HCT116 (cell line): Measurements from ENCODE around the gene CTSZ. TPM values are rescaled to one million over a fixed set of nuclear protein-coding genes. Genes with fewer than 3 reads are reported as not detected.
"Not testable (repeated sequence)": the region's sequence is repeated elsewhere in the genome, so short reads cannot be mapped to it uniquely, and the experiment has no call there.

Experiments used
- ATAC-seq: fragments of 200-7000 bp; cut with Tn5 transposase; 2 replicates; pipeline ENCODE4 v1.9.1; 2020; ENCODE audit warnings: mild to moderate bottlenecking, moderate library complexity
- BruUV-seq: library from RNA; stranded (reverse); fragments of 400-500 nt; replicated peaks from 2 replicates; lab custom pipeline; 2021; lab: Mats Ljungman, UMichigan
- CTCF ChIA-PET: fragments of 300-600 bp; sonication (Branson Sonifier 250); formaldehyde crosslinking; loops from one replicate; lab custom pipeline; 2021; ENCODE audit warnings: antibody characterized with exemption; lab: Charles Lee
- POLR2A ChIA-PET: fragments of 300-600, 350-600 bp; sonication (Branson Sonifier 250); formaldehyde crosslinking; loops from one replicate; lab custom pipeline; 2021; ENCODE audit warnings: antibody characterized with exemption; lab: Charles Lee
- RAD21 ChIA-PET, 2 experiments: fragments of 300-600 bp; sonication (Branson Sonifier 250); formaldehyde crosslinking; loops; one replicate each; lab custom pipeline; 2023; ENCODE audit warnings: low total read pairs in 2 of 2; ENCODE audit not compliant: uncharacterized antibody in 2 of 2, unreplicated experiment in 2 of 2, low non-redundant PET in 1 of 2; lab: Charles Lee
- DNase-seq: peaks from one replicate; pipeline ENCODE4 v3.0.0-alpha.2; 2010; ENCODE audit warnings: low read depth, low spot score
- H2AFZ ChIP-seq: fragments of 200-600 bp; shearing (Covaris generic), sonication (generic); 2 replicates; pipeline ENCODE4 v1.6.1; 2017; ENCODE audit warnings: low read depth, mixed run types, mixed read lengths, antibody characterized with exemption, low read length; ENCODE audit not compliant: poor library complexity, severe bottlenecking
- H3K27ac ChIP-seq: 2 replicates; pipeline ENCODE4 v1.5.1; 2012; ENCODE audit warnings: low read depth, low read length
- H3K27me3 ChIP-seq: fragments of 200-600 bp; sonication (generic); 2 replicates; pipeline ENCODE4 v1.6.1; 2016; ENCODE audit warnings: mixed run types, low read length, mixed read lengths; ENCODE audit not compliant: insufficient read depth
- H3K36me3 ChIP-seq, 2 experiments: fragments of 200-500 bp in 1 of 2; fragments of 200-600 bp in 1 of 2; sonication (Bioruptor generic) in 1 of 2; sonication (generic) in 1 of 2; 2 replicates each; pipeline versions ENCODE4 v1.5.1 to v1.6.1; 2014 to 2016; ENCODE audit warnings: low read length in 2 of 2, inconsistent platforms in 1 of 2, mixed read lengths in 1 of 2, mixed run types in 1 of 2; ENCODE audit not compliant: insufficient read depth in 2 of 2, control insufficient read depth in 1 of 2
- H3K4me1 ChIP-seq, 2 experiments: fragments of 200-600 bp in 1 of 2; sonication (generic) in 1 of 2; 2 replicates each; pipeline versions ENCODE4 v1.5.1 to v1.6.1; 2012 to 2017; ENCODE audit warnings: low read length in 2 of 2, inconsistent platforms in 1 of 2, mild to moderate bottlenecking in 1 of 2, mixed read lengths in 1 of 2, mixed run types in 1 of 2, moderate library complexity in 1 of 2; ENCODE audit not compliant: insufficient read depth in 2 of 2, control insufficient read depth in 1 of 2
- H3K4me2 ChIP-seq: fragments of 200-600 bp; sonication (generic); 2 replicates; pipeline ENCODE4 v1.6.1; 2017; ENCODE audit warnings: mixed run types, low read length, mixed read lengths
- H3K4me3 ChIP-seq, 2 experiments: fragments of 200-600 bp in 1 of 2; sonication (generic) in 1 of 2; replicated peaks in 1 of 2; 2 replicates each; pipeline ENCODE4 v1.5.1; 2011 to 2016; ENCODE audit warnings: low read length in 2 of 2, control low read depth in 1 of 2, low read depth in 1 of 2, mild to moderate bottlenecking in 1 of 2, mixed read lengths in 1 of 2, mixed run types in 1 of 2
- H3K79me2 ChIP-seq: fragments of 200-600 bp; sonication (generic); 2 replicates; pipeline ENCODE4 v1.6.1; 2017; ENCODE audit warnings: mild to moderate bottlenecking, mixed run types, low read length, moderate library complexity, mixed read lengths; ENCODE audit not compliant: insufficient read depth
- H3K9ac ChIP-seq: fragments of 200-600 bp; sonication (generic); 2 replicates; pipeline ENCODE4 v1.6.1; 2016; ENCODE audit warnings: low read length, mixed read lengths
- H3K9me2 ChIP-seq: fragments of 200-600 bp; sonication (generic), shearing (Covaris generic); 2 replicates; pipeline ENCODE4 v1.6.1; 2017; ENCODE audit warnings: mixed run types, mild to moderate bottlenecking, moderate library complexity; ENCODE audit not compliant: insufficient read depth
- H3K9me3 ChIP-seq, 2 experiments: fragments of 200-500 bp in 1 of 2; fragments of 200-600 bp in 1 of 2; sonication (Bioruptor generic) in 1 of 2; sonication (generic) in 1 of 2; 2 replicates each; pipeline ENCODE4 v1.6.1; 2014 to 2017; ENCODE audit warnings: low read length in 2 of 2, mixed read lengths in 2 of 2, inconsistent platforms in 1 of 2, low read depth in 1 of 2, mild to moderate bottlenecking in 1 of 2, mixed run types in 1 of 2, moderate library complexity in 1 of 2; ENCODE audit not compliant: control insufficient read depth in 1 of 2, insufficient read depth in 1 of 2
- H4K20me1 ChIP-seq: fragments of 200-600 bp; sonication (generic), shearing (Covaris generic); 2 replicates; pipeline ENCODE4 v1.6.1; 2017; ENCODE audit warnings: mixed run types, mild to moderate bottlenecking, moderate library complexity; ENCODE audit not compliant: insufficient read depth
- ATF3 ChIP-seq: IDR thresholded peaks from 2 replicates; pipeline ENCODE4 v1.6.1; 2012
- EGR1 ChIP-seq: IDR thresholded peaks from 2 replicates; pipeline ENCODE4 v1.6.1; 2012; ENCODE audit warnings: low read depth
- ELF1 ChIP-seq: IDR thresholded peaks from 2 replicates; pipeline ENCODE4 v1.6.1; 2012; ENCODE audit warnings: low read depth, borderline replicate concordance
- EZH2 ChIP-seq: fragments of 200-600 bp; sonication (generic); IDR thresholded peaks from 2 replicates; pipeline ENCODE4 v1.6.1; 2017; ENCODE audit warnings: antibody characterized with exemption, mixed run types
- FOSL1 ChIP-seq: IDR thresholded peaks from 2 replicates; pipeline ENCODE4 v1.6.1; 2012; ENCODE audit warnings: low read depth
- MAX ChIP-seq: IDR thresholded peaks from 2 replicates; pipeline ENCODE4 v1.6.1; 2012
- POLR2AphosphoS5 ChIP-seq: IDR thresholded peaks from 2 replicates; pipeline ENCODE4 v1.6.1; 2011; ENCODE audit warnings: mild to moderate bottlenecking, low read depth, low read length, moderate library complexity
- RAD21 ChIP-seq: IDR thresholded peaks from 2 replicates; pipeline ENCODE4 v1.6.1; 2012; ENCODE audit warnings: low read depth, mild to moderate bottlenecking
- ZBTB33 ChIP-seq: IDR thresholded peaks from 2 replicates; pipeline ENCODE4 v1.6.1; 2011; ENCODE audit warnings: mild to moderate bottlenecking, low read length, moderate library complexity; ENCODE audit not compliant: insufficient replicate concordance; ENCODE audit errors: extremely low read depth
- intact Hi-C: fragments of 100-400 bp; cut with micrococcal nuclease; formaldehyde crosslinking; loops from 2 replicates; pipeline ENCODE4 v1.10.0; 2022
- total RNA-seq: library from RNA; stranded (reverse); gene quantifications from one replicate; pipeline ENCODE4 v1.2.1, GENCODE V29; 2021; ENCODE audit not compliant: unreplicated experiment

The CTSZ gene
- total RNA-seq, 1 experiment from 2014 or later = 100 TPM

DNA sequence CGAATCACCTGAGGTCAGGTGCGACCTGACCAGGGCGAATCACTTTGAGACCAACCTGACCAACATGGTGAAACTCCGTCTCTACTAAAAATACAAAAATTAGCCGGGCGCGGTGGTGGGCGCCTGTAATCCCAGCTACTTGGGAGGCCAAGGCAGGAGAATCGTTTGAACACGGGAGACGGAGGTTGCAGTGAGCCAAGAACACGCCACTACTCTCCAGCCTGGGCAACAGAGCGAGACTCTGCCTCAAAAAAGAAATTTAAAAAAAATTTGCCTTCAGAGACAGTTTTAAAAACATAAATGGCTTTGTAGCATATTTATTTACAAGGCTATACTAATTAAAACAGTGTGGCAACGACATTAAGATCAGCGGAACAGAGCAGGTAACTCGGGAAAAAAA lies 34.4 kb upstream of the CTSZ start:
- peak overlapping the region; percentile 83; the same call in 1 of the 2 replicates for H3K27ac ChIP-seq
- H3K27me3 ChIP-seq, H4K20me1 ChIP-seq, H3K9me3 ChIP-seq, ATAC-seq, DNase-seq, RAD21 ChIA-PET, intact Hi-C loops, H3K9me2 ChIP-seq, CTCF ChIA-PET, H2AFZ ChIP-seq: not testable (repeated sequence)
- H3K9ac ChIP-seq = peak overlapping the region; percentile 84
- peak overlapping the region; percentile 82 to 84 for H3K4me3 ChIP-seq
- H3K79me2 ChIP-seq = peaks cover 61% of the 10 kb centered on the region
- POLR2A ChIA-PET = interaction anchor here (3.0 kb wide), 1 partner anchor 10 kb away, joined by 13 read pairs; the partner anchor contains the start of gene ATP5F1E
- peaks cover 17 to 31% of the 10 kb centered on the region in 2 experiments for H3K36me3 ChIP-seq
- BruUV-seq = TSS peak; percentile 31
- H3K4me1 ChIP-seq = peaks cover 15 to 24% of the 10 kb centered on the region in 2 experiments
- H3K4me2 ChIP-seq = peak overlapping the region; percentile 94

DNA sequence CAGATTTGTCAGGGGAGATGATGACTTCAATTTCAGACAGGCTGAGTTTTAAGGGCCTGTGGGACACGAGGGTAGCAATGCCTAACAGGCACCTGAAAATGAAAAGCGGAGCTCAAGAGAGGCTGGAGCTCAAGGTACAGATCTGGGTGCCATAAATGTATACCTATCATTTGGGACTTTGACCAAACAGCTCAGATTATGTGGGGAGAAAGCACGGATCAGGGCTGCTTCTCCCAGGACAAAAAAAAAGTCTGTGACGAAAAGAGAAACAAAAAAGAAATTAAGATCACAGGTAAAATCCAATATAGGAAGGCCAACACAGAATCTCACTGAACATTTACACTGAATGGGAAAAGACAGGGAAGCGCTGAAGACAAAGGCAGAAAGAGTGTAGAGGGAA lies 33.6 kb upstream of the CTSZ start:
- Histone ChIP-seq H4K20me1 (no peaks in the 10 kb centered on the region), H3K9me2 (no peaks in the 10 kb centered on the region), H2AFZ (no peak overlapping the region), H3K36me3 (peaks cover 25 to 40% of the 10 kb centered on the region in 2 experiments), H3K4me3 (no peak overlapping the region; a peak in 1 of 4 replicates), H3K27ac (no peak overlapping the region), H3K9me3 (no peaks in the 10 kb centered on the region), H3K4me1 (peaks cover 15 to 24% of the 10 kb centered on the region in 2 experiments), H3K9ac (0 out of 2 replicates have a peak overlapping the region, but pooled peaks have one; percentile 84), H3K27me3 (no peaks in the 10 kb centered on the region), H3K79me2 (peaks cover 70% of the 10 kb centered on the region)
- RAD21 ChIA-PET = no interaction called here
- DNase-seq (no peak), ATAC-seq (no peak)
- CTCF ChIA-PET = no interaction called here
- BruUV-seq = no TSS peak
- POLR2A ChIA-PET = interaction anchor here (3.0 kb wide), 1 partner anchor 9 kb away, joined by 13 read pairs; the partner anchor contains the start of gene ATP5F1E
- intact Hi-C loops = no loop called here
- no peak for TF ChIP-seq EZH2
- TF ChIP-seq, all 23 proteins: peak for 0
- H3K4me2 ChIP-seq = peak overlapping the region; percentile 94; the same call in 1 of the 2 replicates

GRCh38 chr20:59039233-59039632 lies 32.2 kb upstream of the CTSZ start:
- ChIA-PET CTCF (no interaction called here), RAD21 (no interaction called here), POLR2A (no interaction called here)
- ATAC-seq (no peak), DNase-seq (no peak)
- Histone ChIP-seq H3K36me3 (peaks cover 31 to 48% of the 10 kb centered on the region in 2 experiments), H3K9me3 (no peaks in the 10 kb centered on the region), H3K9ac (no peak overlapping the region), H3K4me3 (no peak overlapping the region), H3K27me3 (no peaks in the 10 kb centered on the region), H3K4me2 (no peak overlapping the region), H4K20me1 (no peaks in the 10 kb centered on the region), H3K9me2 (no peaks in the 10 kb centered on the region), H2AFZ (no peak overlapping the region), H3K79me2 (peaks cover 75% of the 10 kb centered on the region), H3K4me1 (peaks cover 15 to 24% of the 10 kb centered on the region in 2 experiments), H3K27ac (no peak overlapping the region)
- BruUV-seq = no TSS peak
- intact Hi-C loops = loop anchor here (10.0 kb wide), 1 partner anchor 144 kb away; no protein-coding TSS in a partner anchor
- TF ChIP-seq ELF1 = no peak
- TF ChIP-seq EGR1 = no peak
- no peak for TF ChIP-seq POLR2AphosphoS5
- no peak for TF ChIP-seq ATF3
- no peak for TF ChIP-seq RAD21
- TF ChIP-seq MAX = no peak
- TF ChIP-seq ZBTB33 = no peak
- TF ChIP-seq FOSL1 = no peak
